Endothelial cell of umbilical vein (primary cell): ENCODE measurements around the gene NR2E1. TPM values are rescaled to one million over a fixed set of nuclear protein-coding genes. Genes with fewer than 3 reads are reported as not detected.

Source experiments
- BruUV-seq: library from RNA; stranded (reverse); fragments of 400-500 nt; replicated peaks from 2 replicates; lab custom pipeline; 2021; lab: Mats Ljungman, UMichigan
- CTCF ChIA-PET: fragments of 300-600, 350-600 bp; sonication (Branson Sonifier 250); formaldehyde crosslinking; loops from one replicate; lab custom pipeline; 2021; ENCODE audit warnings: antibody characterized with exemption, inconsistent platforms; lab: Charles Lee
- POLR2A ChIA-PET: fragments of 300-600, 350-600 bp; sonication (Branson Sonifier 250); formaldehyde crosslinking; loops from one replicate; lab custom pipeline; 2021; ENCODE audit warnings: antibody characterized with exemption, inconsistent platforms; lab: Charles Lee
- DNase-seq: peaks from one replicate; pipeline ENCODE4 v3.0.0-alpha.2; 2011; ENCODE audit warnings: low read depth, low spot score
- FAIRE-seq: peaks from 2 replicates; lab custom pipeline; 2011; peaks lifted over from hg19 to GRCh38; lab: Jason Lieb, UNC
- H2AFZ ChIP-seq: 2 replicates; pipeline ENCODE4 v1.6.0; 2012; ENCODE audit warnings: low read depth, low read length, control low read depth, inconsistent platforms
- H3K27ac ChIP-seq: 2 replicates; pipeline ENCODE4 v1.5.1; 2011; ENCODE audit warnings: low read depth, mild to moderate bottlenecking, control low read depth, low read length, moderate library complexity; ENCODE audit not compliant: insufficient read depth
- H3K27me3 ChIP-seq, 2 experiments: 2 replicates each; pipeline versions ENCODE4 v1.6.0 to v1.6.1; 2011; ENCODE audit warnings: low read length in 2 of 2, mixed read lengths in 1 of 2; ENCODE audit not compliant: control insufficient read depth in 2 of 2, insufficient read depth in 2 of 2
- H3K36me3 ChIP-seq, 2 experiments: 2 replicates in 1 of 2; 3 replicates in 1 of 2; pipeline ENCODE4 v1.5.1; 2011; ENCODE audit warnings: low read length in 2 of 2, mild to moderate bottlenecking in 1 of 2, moderate library complexity in 1 of 2; ENCODE audit not compliant: control insufficient read depth in 2 of 2, insufficient read depth in 2 of 2; ENCODE audit errors: extremely low read depth in 1 of 2
- H3K4me1 ChIP-seq: 3 replicates; pipeline ENCODE4 v1.5.1; 2011; ENCODE audit warnings: mild to moderate bottlenecking, low read length; ENCODE audit not compliant: control insufficient read depth, insufficient read depth; ENCODE audit errors: extremely low read depth
- H3K4me2 ChIP-seq: 2 replicates; pipeline ENCODE4 v1.6.1; 2011; ENCODE audit warnings: low read length, control low read depth, mixed read lengths; ENCODE audit not compliant: insufficient read depth
- H3K4me3 ChIP-seq, 3 experiments: fragments of 200-600 bp in 1 of 3; sonication (generic), shearing (Covaris generic) in 1 of 3; replicated peaks in 1 of 3; 2 replicates each; pipeline ENCODE4 v1.5.1; 2011 to 2016; ENCODE audit warnings: control low read depth in 3 of 3, low read length in 3 of 3, mild to moderate bottlenecking in 2 of 3, inconsistent platforms in 1 of 3, low read depth in 1 of 3, moderate library complexity in 1 of 3; ENCODE audit not compliant: insufficient read depth in 1 of 3
- H3K79me2 ChIP-seq: 2 replicates; pipeline ENCODE4 v1.6.0; 2012; ENCODE audit warnings: low read length, inconsistent platforms; ENCODE audit not compliant: control insufficient read depth, insufficient read depth
- H3K9ac ChIP-seq: replicated peaks from 2 replicates; pipeline ENCODE3; 2011; ENCODE audit warnings: low read length, control low read depth; ENCODE audit not compliant: insufficient read depth; ENCODE audit errors: extremely low read depth
- H3K9me1 ChIP-seq: replicated peaks from 3 replicates; pipeline ENCODE4 v1.6.0; 2011; ENCODE audit warnings: mild to moderate bottlenecking, low read length; ENCODE audit not compliant: control insufficient read depth, insufficient read depth; ENCODE audit errors: extremely low read depth
- H3K9me3 ChIP-seq: replicated peaks from 2 replicates; pipeline ENCODE4 v1.5.1; 2012; ENCODE audit warnings: low read length, inconsistent platforms; ENCODE audit not compliant: control insufficient read depth, insufficient read depth
- H4K20me1 ChIP-seq: replicated peaks from 2 replicates; pipeline ENCODE3; 2011; ENCODE audit warnings: mild to moderate bottlenecking, low read length; ENCODE audit not compliant: control insufficient read depth, insufficient read depth; ENCODE audit errors: extremely low read depth
- GATA2 ChIP-seq: IDR thresholded peaks from 2 replicates; pipeline ENCODE4 v1.7.0; 2011; ENCODE audit warnings: low read depth, mild to moderate bottlenecking, moderate library complexity, mixed read lengths, low read length; ENCODE audit not compliant: insufficient read length, insufficient read depth
- POLR2A ChIP-seq: IDR thresholded peaks from 2 replicates; pipeline ENCODE4 v1.6.1; 2012; ENCODE audit warnings: low read depth, mild to moderate bottlenecking, control low read depth, low read length
- dilution Hi-C: fragments of 300-500 bp; cut with MboI; formaldehyde crosslinking; loops from one replicate; pipeline ENCODE4 v1.15.0; 2019; ENCODE audit warnings: low sequenced_read_pairs; ENCODE audit not compliant: extremely low pct_ligation_motif_present
- intact Hi-C: fragments of 100-400 bp; cut with micrococcal nuclease; formaldehyde crosslinking; loops from one replicate; pipeline ENCODE4 v1.10.0; 2022
- polyA plus RNA-seq, 4 experiments: library from polyadenylated mRNA; depleted of rRNA in 3 of 4; stranded (reverse) in 3 of 4; unstranded in 1 of 4; fragments of >200 nt; gene quantifications; 2 replicates each; pipeline versions ENCODE4 v1.2.1 to v1.2.3, GENCODE V29; 2011 to 2012; ENCODE audit warnings: missing spikeins in 1 of 4
- total RNA-seq: library from RNA; stranded (reverse); gene quantifications from 2 replicates; pipeline ENCODE4 v1.2.3, GENCODE V29; 2021
- TF ChIP-seq, protein P1 (sequence below), 2 donors: IDR thresholded peaks; 1 replicate in 1 of 2; 2 replicates in 1 of 2; pipeline ENCODE4 v1.5.1; 2011; ENCODE audit warnings: low read length in 2 of 2, mild to moderate bottlenecking in 2 of 2, moderate library complexity in 2 of 2, control low read depth in 1 of 2, inconsistent platforms in 1 of 2, low read depth in 1 of 2; ENCODE audit not compliant: insufficient read depth in 1 of 2; ENCODE audit errors: extremely low read depth in 1 of 2
- TF ChIP-seq, protein P2 (sequence below): IDR thresholded peaks from 2 replicates; pipeline ENCODE4 v1.6.1; 2011; ENCODE audit not compliant: insufficient read depth, insufficient read length

Gene NR2E1
- total and polyA plus RNA-seq, 2 donors (not counting 3 experiments of a cell fraction or from before 2014, with no cell fraction given), result not detected

DNA sequence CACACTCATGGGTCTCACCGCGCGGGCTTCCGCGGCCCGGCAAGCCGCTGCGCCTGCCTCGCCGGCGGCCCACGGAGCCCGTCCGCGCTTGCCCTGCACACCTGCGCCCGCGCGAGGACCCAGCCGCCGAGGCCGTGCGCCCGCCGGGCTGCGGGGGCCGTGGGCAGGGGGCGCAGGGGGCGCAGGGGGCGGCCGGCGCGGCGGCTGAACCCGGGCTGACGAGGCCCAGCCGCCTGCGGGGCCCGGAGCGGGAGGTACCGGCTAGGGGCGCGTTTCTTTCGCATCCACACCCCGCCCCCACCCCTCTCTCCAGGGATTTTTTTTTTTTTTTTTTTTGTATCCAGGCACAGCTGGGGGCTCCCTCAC is 47.5 kb upstream of the NR2E1 start:
- POLR2A ChIA-PET, result no interaction called here
- DNase-seq (no peak), FAIRE-seq (no peak)
- no peak overlapping the region for H3K9ac ChIP-seq
- peaks cover 25% of the 10 kb centered on the region for H3K4me1 ChIP-seq
- dilution Hi-C loops, result no loop called here
- peaks cover 76 to 85% of the 10 kb centered on the region in 2 experiments for H3K27me3 ChIP-seq
- no TSS peak for BruUV-seq
- peak overlapping the region in 2 of 3 experiments; percentile 32 to 39 for H3K4me3 ChIP-seq
- CTCF ChIA-PET, result interaction anchor here (0.7 to 1.3 kb wide), 3 partner anchors 14 to 379 kb away, joined by 3 to 8 read pairs (median 3); no protein-coding TSS in a partner anchor
- H3K9me1 ChIP-seq, result no peaks in the 10 kb centered on the region
- no peaks in the 10 kb centered on the region for H3K79me2 ChIP-seq
- H3K9me3 ChIP-seq, result no peaks in the 10 kb centered on the region
- H2AFZ ChIP-seq, result peak overlapping the region; percentile 36
- H4K20me1 ChIP-seq, result no peaks in the 10 kb centered on the region
- TF ChIP-seq, protein P1, sequence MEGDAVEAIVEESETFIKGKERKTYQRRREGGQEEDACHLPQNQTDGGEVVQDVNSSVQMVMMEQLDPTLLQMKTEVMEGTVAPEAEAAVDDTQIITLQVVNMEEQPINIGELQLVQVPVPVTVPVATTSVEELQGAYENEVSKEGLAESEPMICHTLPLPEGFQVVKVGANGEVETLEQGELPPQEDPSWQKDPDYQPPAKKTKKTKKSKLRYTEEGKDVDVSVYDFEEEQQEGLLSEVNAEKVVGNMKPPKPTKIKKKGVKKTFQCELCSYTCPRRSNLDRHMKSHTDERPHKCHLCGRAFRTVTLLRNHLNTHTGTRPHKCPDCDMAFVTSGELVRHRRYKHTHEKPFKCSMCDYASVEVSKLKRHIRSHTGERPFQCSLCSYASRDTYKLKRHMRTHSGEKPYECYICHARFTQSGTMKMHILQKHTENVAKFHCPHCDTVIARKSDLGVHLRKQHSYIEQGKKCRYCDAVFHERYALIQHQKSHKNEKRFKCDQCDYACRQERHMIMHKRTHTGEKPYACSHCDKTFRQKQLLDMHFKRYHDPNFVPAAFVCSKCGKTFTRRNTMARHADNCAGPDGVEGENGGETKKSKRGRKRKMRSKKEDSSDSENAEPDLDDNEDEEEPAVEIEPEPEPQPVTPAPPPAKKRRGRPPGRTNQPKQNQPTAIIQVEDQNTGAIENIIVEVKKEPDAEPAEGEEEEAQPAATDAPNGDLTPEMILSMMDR (IDR thresholded peaks at IDR 0.05; ENCODE audit: extremely low read depth in 1 of 2, insufficient read depth in 1 of 2, low read depth in 1 of 2, low read length in 2 of 2), result no peak
- TF ChIP-seq POLR2A (no peak), GATA2 (no peak)
- TF ChIP-seq, protein P2, sequence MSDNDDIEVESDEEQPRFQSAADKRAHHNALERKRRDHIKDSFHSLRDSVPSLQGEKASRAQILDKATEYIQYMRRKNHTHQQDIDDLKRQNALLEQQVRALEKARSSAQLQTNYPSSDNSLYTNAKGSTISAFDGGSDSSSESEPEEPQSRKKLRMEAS, result no peak
- H3K4me2 ChIP-seq, result peak overlapping the region; percentile 85
- intact Hi-C loops, result loop anchor here (2.0 kb wide), 1 partner anchor 176 kb away; the partner anchor contains the start of gene AFG1L
- H3K27ac ChIP-seq, result no peak overlapping the region
- H3K36me3 ChIP-seq, result no peaks in the 10 kb centered on the region
